Urinary bladder (tissue), 4 donors: ENCODE data around the gene CHCHD6. TPM values are rescaled to one million over a fixed set of nuclear protein-coding genes. Genes with fewer than 3 reads are reported as not detected.

Experiments
- DNase-seq: peaks from one replicate; pipeline ENCODE4 v3.0.0-alpha.2; 2015; ENCODE audit errors: extremely low spot score
- H3K27ac ChIP-seq: one replicate; pipeline ENCODE4 v1.5.1; 2013; ENCODE audit warnings: low read depth, mild to moderate bottlenecking, moderate library complexity
- H3K36me3 ChIP-seq: one replicate; pipeline ENCODE4 v1.6.1; 2013; ENCODE audit warnings: mild to moderate bottlenecking, moderate library complexity; ENCODE audit not compliant: insufficient read depth
- H3K4me1 ChIP-seq: one replicate; pipeline ENCODE4 v1.6.1; 2013; ENCODE audit warnings: mild to moderate bottlenecking, moderate library complexity; ENCODE audit not compliant: insufficient read depth
- H3K4me3 ChIP-seq: one replicate; pipeline ENCODE4 v1.5.1; 2013; ENCODE audit warnings: low read depth, low read length
- WGBS: extraction: QIAGEN DNeasy Blood & Tissue Kit; methylation state at CpG from one replicate; pipeline ENCODE4 v1.1.7; 2013; 5-methylcytosine and 5-hydroxymethylcytosine counted together
- polyA plus RNA-seq: library from polyadenylated mRNA; stranded (reverse); fragments of 200-250 nt; gene quantifications from one replicate; pipeline ENCODE4 v1.2.3, GENCODE V29; 2013
- total RNA-seq: library from RNA; depleted of rRNA; stranded (reverse); fragments of >200 nt; gene quantifications from one replicate; pipeline ENCODE4 v1.2.3, GENCODE V29; 2014
- donor health status: healthy with polysubstance abuse.
- donor health status: healthy.

CHCHD6 gene
- total and polyA plus RNA-seq, 2 donors = 5.4 to 20.9 TPM

GRCh38 chr3:126858887-126859286, 154.8 kb downstream of the CHCHD6 start:
- Histone ChIP-seq H3K4me1 (no peaks in the 10 kb centered on the region), H3K36me3 (no peaks in the 10 kb centered on the region), H3K27ac (no peak overlapping the region), H3K4me3 (no peak overlapping the region)
- no peak for DNase-seq
- 86% methylated on average over 10 of the region's 10 CpGs for WGBS

- no peaks in the 10 kb centered on the region for H3K36me3 ChIP-seq
- no peak overlapping the region for H3K27ac ChIP-seq
- no peaks in the 10 kb centered on the region for H3K4me1 ChIP-seq
- H3K4me3 ChIP-seq = no peak overlapping the region
- DNase-seq = no peak
- 90% methylated on average over 16 of the region's 16 CpGs for WGBS
Measured at GRCh38 chr3:126859415-126860246, 155.6 kb downstream of the CHCHD6 start.

GRCh38 chr3:126865736-126866135, 161.7 kb downstream of the CHCHD6 start:
- H3K27ac ChIP-seq = no peak overlapping the region
- H3K4me1 ChIP-seq = no peaks in the 10 kb centered on the region
- WGBS = 56% methylated on average over 1 of the region's 1 CpG
- no peak overlapping the region for H3K4me3 ChIP-seq
- H3K36me3 ChIP-seq = no peaks in the 10 kb centered on the region
- no peak for DNase-seq

- 90% methylated on average over 3 of the region's 3 CpGs for WGBS
- DNase-seq = no peak
- Histone ChIP-seq H3K36me3 (no peaks in the 10 kb centered on the region), H3K4me3 (no peak overlapping the region), H3K27ac (no peak overlapping the region), H3K4me1 (no peaks in the 10 kb centered on the region)
Measured at GRCh38 chr3:126866175-126866759, 162.2 kb downstream of the CHCHD6 start.

GRCh38 chr3:126867190-126867862, 163.3 kb downstream of the CHCHD6 start:
- 73% methylated on average over 4 of the region's 4 CpGs for WGBS
- no peaks in the 10 kb centered on the region for H3K4me1 ChIP-seq

GRCh38 chr3:126867863-126868200, 163.8 kb downstream of the CHCHD6 start:
- no peak for DNase-seq
- 95% methylated on average over 1 of the region's 1 CpG for WGBS

More at GRCh38 chr3:126867190-126867862, 163.3 kb downstream of the CHCHD6 start:
- H3K27ac ChIP-seq = no peak overlapping the region
- no peak for DNase-seq
- H3K4me3 ChIP-seq = no peak overlapping the region
- H3K36me3 ChIP-seq = no peaks in the 10 kb centered on the region

GRCh38 chr3:126870608-126871210, 166.7 kb downstream of the CHCHD6 start:
- WGBS = 83% methylated on average over 9 of the region's 9 CpGs
- Histone ChIP-seq H3K27ac (no peak overlapping the region), H3K4me1 (no peaks in the 10 kb centered on the region), H3K36me3 (no peaks in the 10 kb centered on the region), H3K4me3 (no peak overlapping the region)
- no peak for DNase-seq

More at GRCh38 chr3:126867863-126868200, 163.8 kb downstream of the CHCHD6 start:
- H3K4me1 ChIP-seq = no peaks in the 10 kb centered on the region
- H3K36me3 ChIP-seq = no peaks in the 10 kb centered on the region
- no peak overlapping the region for H3K27ac ChIP-seq
- no peak overlapping the region for H3K4me3 ChIP-seq

- Histone ChIP-seq H3K4me3 (no peak overlapping the region), H3K4me1 (no peaks in the 10 kb centered on the region), H3K27ac (no peak overlapping the region), H3K36me3 (no peaks in the 10 kb centered on the region)
- WGBS = 91% methylated on average over 10 of the region's 10 CpGs
- no peak for DNase-seq
Measured at GRCh38 chr3:126872701-126873342, 168.8 kb downstream of the CHCHD6 start.

- no peaks in the 10 kb centered on the region for H3K36me3 ChIP-seq
- no peak for DNase-seq
- no peaks in the 10 kb centered on the region for H3K4me1 ChIP-seq
- WGBS = 91% methylated on average over 1 of the region's 1 CpG
- H3K27ac ChIP-seq = no peak overlapping the region
- no peak overlapping the region for H3K4me3 ChIP-seq
Measured at GRCh38 chr3:126873416-126873815, 169.4 kb downstream of the CHCHD6 start.

- no peaks in the 10 kb centered on the region for H3K36me3 ChIP-seq
- no peak overlapping the region for H3K27ac ChIP-seq
- H3K4me1 ChIP-seq = no peaks in the 10 kb centered on the region
- WGBS = 96% methylated on average over 3 of the region's 3 CpGs
- no peak overlapping the region for H3K4me3 ChIP-seq
- no peak for DNase-seq
Measured at GRCh38 chr3:126878664-126879063, 174.6 kb downstream of the CHCHD6 start.

- no peaks in the 10 kb centered on the region for H3K36me3 ChIP-seq
- no peak for DNase-seq
- H3K4me3 ChIP-seq = no peak overlapping the region
- 89% methylated on average over 3 of the region's 3 CpGs for WGBS
- H3K4me1 ChIP-seq = no peaks in the 10 kb centered on the region
- no peak overlapping the region for H3K27ac ChIP-seq
Measured at GRCh38 chr3:126880901-126881300, 176.9 kb downstream of the CHCHD6 start.

- Histone ChIP-seq H3K4me1 (no peaks in the 10 kb centered on the region), H3K36me3 (no peaks in the 10 kb centered on the region), H3K27ac (no peak overlapping the region), H3K4me3 (no peak overlapping the region)
- DNase-seq = no peak
- 93% methylated on average over 6 of the region's 6 CpGs for WGBS
Measured at GRCh38 chr3:126881861-126882260, 177.8 kb downstream of the CHCHD6 start.

- WGBS = 88% methylated on average over 7 of the region's 7 CpGs
- no peak for DNase-seq
- Histone ChIP-seq H3K4me1 (no peaks in the 10 kb centered on the region), H3K36me3 (no peaks in the 10 kb centered on the region), H3K4me3 (no peak overlapping the region), H3K27ac (no peak overlapping the region)
Measured at GRCh38 chr3:126883241-126883640, 179.2 kb downstream of the CHCHD6 start.
